Measurements from ENCODE around the gene CDKN2AIPNL. TPM values are rescaled to one million over a fixed set of nuclear protein-coding genes. Genes with fewer than 3 reads are reported as not detected.

The CDKN2AIPNL gene
- total RNA-seq, 2 donors from 2014 or later, result 14.5 to 26.3 TPM

DNA sequence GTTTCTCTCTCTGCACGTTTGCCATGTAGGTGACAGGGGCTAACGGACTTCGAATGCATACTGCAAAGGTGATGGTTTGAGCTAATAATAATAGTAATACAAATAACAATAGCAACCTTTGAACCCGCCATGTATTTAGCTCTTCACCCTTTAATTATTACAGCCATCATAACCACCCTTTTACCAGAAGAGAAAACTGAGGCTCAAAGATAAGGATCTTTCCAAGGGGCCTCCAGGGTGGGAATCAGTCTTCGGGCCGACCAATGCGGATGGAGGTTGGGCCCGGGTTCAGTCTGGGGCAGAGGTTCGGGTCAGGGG, 494 bp downstream of the CDKN2AIPNL start:
- no peak overlapping the region for H3K27ac ChIP-seq
- H3K4me1 ChIP-seq, result peaks cover 8% of the 10 kb centered on the region
- H3K9ac ChIP-seq (ENCODE audit: low read depth in 2 of 2, low read length in 2 of 2), result peak overlapping the region; percentile 91 to 93
- TF ChIP-seq, protein P1, sequence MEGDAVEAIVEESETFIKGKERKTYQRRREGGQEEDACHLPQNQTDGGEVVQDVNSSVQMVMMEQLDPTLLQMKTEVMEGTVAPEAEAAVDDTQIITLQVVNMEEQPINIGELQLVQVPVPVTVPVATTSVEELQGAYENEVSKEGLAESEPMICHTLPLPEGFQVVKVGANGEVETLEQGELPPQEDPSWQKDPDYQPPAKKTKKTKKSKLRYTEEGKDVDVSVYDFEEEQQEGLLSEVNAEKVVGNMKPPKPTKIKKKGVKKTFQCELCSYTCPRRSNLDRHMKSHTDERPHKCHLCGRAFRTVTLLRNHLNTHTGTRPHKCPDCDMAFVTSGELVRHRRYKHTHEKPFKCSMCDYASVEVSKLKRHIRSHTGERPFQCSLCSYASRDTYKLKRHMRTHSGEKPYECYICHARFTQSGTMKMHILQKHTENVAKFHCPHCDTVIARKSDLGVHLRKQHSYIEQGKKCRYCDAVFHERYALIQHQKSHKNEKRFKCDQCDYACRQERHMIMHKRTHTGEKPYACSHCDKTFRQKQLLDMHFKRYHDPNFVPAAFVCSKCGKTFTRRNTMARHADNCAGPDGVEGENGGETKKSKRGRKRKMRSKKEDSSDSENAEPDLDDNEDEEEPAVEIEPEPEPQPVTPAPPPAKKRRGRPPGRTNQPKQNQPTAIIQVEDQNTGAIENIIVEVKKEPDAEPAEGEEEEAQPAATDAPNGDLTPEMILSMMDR (IDR thresholded peaks at IDR 0.05), result no peak
- H3K9me3 ChIP-seq, result no peaks in the 10 kb centered on the region
- intact Hi-C loops (cut with DNase I), result loop anchor here (5.0 to 10.0 kb wide), 3 partner anchors 54 to 116 kb away; partner anchors contain the start of gene JADE2
- no peak for DNase-seq
- no peaks in the 10 kb centered on the region for H3K36me3 ChIP-seq
- no peaks in the 10 kb centered on the region for H3K27me3 ChIP-seq
- H3K4me3 ChIP-seq, result peak overlapping the region; percentile 86

DNA sequence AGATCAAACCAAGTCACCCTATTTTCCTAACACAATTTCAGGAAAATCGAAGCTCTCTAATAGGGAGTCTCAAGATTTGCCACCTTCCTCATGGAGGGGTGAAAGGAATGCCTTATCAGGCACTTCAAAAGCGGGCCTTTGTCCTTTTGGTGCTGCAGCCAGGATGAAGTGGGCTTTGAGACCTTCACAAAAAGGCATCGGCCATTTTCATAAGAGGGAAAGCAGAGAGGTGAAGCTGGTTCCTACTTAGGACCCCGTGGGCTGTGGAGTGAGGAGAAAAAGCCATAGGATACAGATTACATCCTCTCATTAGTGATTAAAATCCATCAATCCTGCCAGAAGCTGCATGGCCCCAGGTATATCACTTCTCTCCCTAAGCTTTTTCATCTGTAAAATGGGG, 859 bp downstream of the CDKN2AIPNL start:
- DNase-seq, result no peak
- H3K9me3 ChIP-seq, result no peaks in the 10 kb centered on the region
- H3K27ac ChIP-seq, result no peak overlapping the region
- peak overlapping the region; percentile 91 to 93 for H3K9ac ChIP-seq (ENCODE audit: low read depth in 2 of 2, low read length in 2 of 2)
- intact Hi-C loops (cut with DNase I), result loop anchor here (5.0 to 10.0 kb wide), 3 partner anchors 54 to 116 kb away; partner anchors contain the start of gene JADE2
- no peaks in the 10 kb centered on the region for H3K36me3 ChIP-seq
- no peaks in the 10 kb centered on the region for H3K27me3 ChIP-seq
- H3K4me3 ChIP-seq, result peak overlapping the region; percentile 86
- peaks cover 8% of the 10 kb centered on the region for H3K4me1 ChIP-seq
- TF ChIP-seq, protein P1 (IDR thresholded peaks at IDR 0.05), result no peak

DNA sequence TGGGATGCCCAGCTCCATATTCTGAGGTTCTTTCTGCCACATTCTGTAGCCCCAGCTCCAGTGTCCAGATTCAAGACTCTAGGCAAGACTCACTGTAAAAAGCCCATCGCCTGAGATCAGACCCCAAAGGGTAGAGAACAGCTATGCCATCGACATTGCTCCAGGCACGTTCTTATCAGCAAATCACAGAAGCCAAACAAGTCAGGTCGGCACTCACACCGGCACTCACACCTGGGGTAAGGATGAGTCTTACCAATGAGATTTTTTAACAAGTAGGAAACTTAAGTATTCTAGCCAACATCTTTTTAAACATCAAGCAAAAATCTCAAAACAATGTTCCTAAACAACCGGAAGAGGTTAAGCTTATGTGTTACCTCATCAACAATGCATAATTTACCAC, 2.4 kb downstream of the CDKN2AIPNL start:
- no peaks in the 10 kb centered on the region for H3K36me3 ChIP-seq
- H3K9me3 ChIP-seq, result no peaks in the 10 kb centered on the region
- intact Hi-C loops (cut with DNase I), result loop anchor here (10.0 kb wide), 1 partner anchor 165 kb away; no protein-coding TSS in a partner anchor
- TF ChIP-seq, protein P1 (IDR thresholded peaks at IDR 0.05), result no peak
- no peaks in the 10 kb centered on the region for H3K27me3 ChIP-seq
- no peak overlapping the region for H3K9ac ChIP-seq (ENCODE audit: low read depth in 2 of 2, low read length in 2 of 2)
- H3K27ac ChIP-seq, result no peak overlapping the region
- no peak for DNase-seq
- no peak overlapping the region for H3K4me3 ChIP-seq
- H3K4me1 ChIP-seq, result peaks cover 8% of the 10 kb centered on the region

DNA sequence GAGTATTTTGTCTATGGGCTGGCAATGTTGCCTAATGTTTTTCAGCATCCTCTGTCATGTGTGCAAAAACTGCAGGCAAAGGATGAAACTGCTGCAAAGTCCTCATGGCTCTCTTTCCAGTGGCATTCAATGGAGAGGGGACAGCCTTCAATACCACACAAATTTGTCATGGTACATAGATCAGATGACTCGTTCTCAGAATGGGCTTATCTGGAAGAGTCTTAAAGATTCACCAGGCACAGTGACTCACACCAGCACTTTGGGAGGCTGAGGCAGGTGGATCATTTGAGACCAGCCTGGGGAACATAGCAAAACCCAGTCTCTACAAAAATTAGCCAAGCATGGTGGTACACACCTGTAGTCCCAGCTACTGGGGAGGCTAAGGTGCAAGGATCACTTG, 5.3 kb downstream of the CDKN2AIPNL start:
- Histone ChIP-seq H3K4me3 (no peak overlapping the region), H3K36me3 (no peaks in the 10 kb centered on the region), H3K9ac (ENCODE audit: low read depth in 2 of 2, low read length in 2 of 2) (no peak overlapping the region), H3K27me3 (no peaks in the 10 kb centered on the region), H3K9me3 (no peaks in the 10 kb centered on the region), H3K4me1 (peaks cover 8% of the 10 kb centered on the region), H3K27ac (no peak overlapping the region)
- DNase-seq, result no peak
- intact Hi-C loops (cut with DNase I), result loop anchor here (10.0 kb wide), 1 partner anchor 168 kb away; no protein-coding TSS in a partner anchor
- TF ChIP-seq, protein P1 (IDR thresholded peaks at IDR 0.05), result no peak

DNA sequence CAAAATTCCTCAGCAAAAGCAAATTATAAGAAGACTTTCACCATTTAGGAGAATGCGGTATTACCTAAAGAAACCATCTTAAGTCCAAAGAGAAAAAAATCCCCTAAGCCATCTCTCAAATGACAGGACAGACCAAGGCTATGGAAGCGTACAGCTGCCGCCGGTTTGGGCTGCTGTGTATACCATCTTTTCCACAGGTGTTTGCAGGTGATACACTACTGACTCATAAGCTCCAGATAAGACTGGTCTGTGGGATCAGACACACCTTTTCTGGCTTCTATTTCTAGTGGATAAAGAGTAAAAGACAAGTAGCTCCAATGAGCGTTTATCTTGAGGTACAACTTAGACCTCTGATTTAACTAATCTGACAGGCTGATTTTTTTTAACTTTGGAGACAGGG, 7.7 kb downstream of the CDKN2AIPNL start:
- Histone ChIP-seq H3K4me3 (no peak overlapping the region), H3K27ac (no peak overlapping the region), H3K36me3 (no peaks in the 10 kb centered on the region), H3K9me3 (no peaks in the 10 kb centered on the region), H3K27me3 (no peaks in the 10 kb centered on the region), H3K9ac (ENCODE audit: low read depth in 2 of 2, low read length in 2 of 2) (no peak overlapping the region), H3K4me1 (no peaks in the 10 kb centered on the region)
- TF ChIP-seq, protein P1 (IDR thresholded peaks at IDR 0.05), result no peak
- intact Hi-C loops (cut with DNase I), result loop anchor here (10.0 kb wide), 1 partner anchor 171 kb away; no protein-coding TSS in a partner anchor
- no peak for DNase-seq

Data from colonic mucosa (tissue), 4 donors.